Stomach (tissue), 4 donors: ENCODE results near the gene SRCIN1.

ENCODE experiments used
- CTCF ChIP-seq, 7 experiments: fragments of 450-650 bp in 4 of 7; fragments of 200-600 bp in 3 of 7; sonication (generic) in 3 of 7; IDR thresholded peaks; one replicate each; pipeline ENCODE4 v1.5.1; 2016 to 2019; ENCODE audit warnings: antibody characterized with exemption in 7 of 7, control low read depth in 2 of 7, mild to moderate bottlenecking in 1 of 7
- EP300 ChIP-seq: sonication (generic); formaldehyde crosslinking; IDR thresholded peaks from one replicate; pipeline ENCODE4 v1.6.1; 2017; ENCODE audit warnings: antibody characterized with exemption

GRCh38 chr17:38485146-38485468, 120.6 kb downstream of the SRCIN1 start:
- peak in 1 of 7 experiments; percentile 0 for TF ChIP-seq CTCF (IDR thresholded peaks at IDR 0.05)
- TF ChIP-seq EP300: no peak
